Body of pancreas (tissue), 4 donors: Measurements from ENCODE around the gene GNB1L.
"Not testable (repeated sequence)": the region's sequence is repeated elsewhere in the genome, so short reads cannot be mapped to it uniquely, and the experiment has no call there.

Source experiments
- CTCF ChIP-seq, 7 experiments: fragments of 450-650 bp in 4 of 7; fragments of 200-600 bp in 3 of 7; sonication (generic) in 3 of 7; IDR thresholded peaks; one replicate each; pipeline ENCODE4 v1.5.1; 2016 to 2019; ENCODE audit warnings: antibody characterized with exemption in 7 of 7
- POLR2A ChIP-seq, 3 donors: fragments of 450-650 bp; IDR thresholded peaks; one replicate each; pipeline ENCODE4 v1.6.1; 2016; ENCODE audit warnings: antibody characterized with exemption in 3 of 3, mild to moderate bottlenecking in 2 of 3

- TF ChIP-seq CTCF, POLR2A (IDR thresholded peaks at IDR 0.05): not testable (repeated sequence)
These were observed 28.8 kb upstream of the GNB1L start for GRCh38 chr22:19883446-19883845.
